B cell (primary cell): Measurements from ENCODE around the gene SART3. TPM values are rescaled to one million over a fixed set of nuclear protein-coding genes. Genes with fewer than 3 reads are reported as not detected.
A peak's percentile ranks its signal among the peaks of the same experiment; 100 is the strongest.

Experiments used
- ATAC-seq: fragments of 200-7000 bp; cut with Tn5 transposase; one replicate; pipeline ENCODE4 v1.10.0; 2021; ENCODE audit warnings: low read depth, mild to moderate bottlenecking, moderate number of reproducible peaks, moderate library complexity
- CTCF ChIA-PET: fragments of 350-600 bp; sonication (Branson Sonifier 250); formaldehyde crosslinking; loops from one replicate; lab custom pipeline; 2021; ENCODE audit warnings: antibody characterized with exemption, inconsistent platforms; lab: Charles Lee
- POLR2A ChIA-PET: fragments of 350-600 bp; sonication (Branson Sonifier 250); formaldehyde crosslinking; loops from one replicate; lab custom pipeline; 2021; ENCODE audit warnings: antibody characterized with exemption; lab: Charles Lee
- DNase-seq: peaks from one replicate; pipeline ENCODE4 v3.0.0; 2013
- H2AFZ ChIP-seq: 2 replicates; pipeline ENCODE4 v1.6.1; 2012; ENCODE audit warnings: mild to moderate bottlenecking, low read depth, low read length; ENCODE audit not compliant: insufficient read depth, poor library complexity, severe bottlenecking
- H3K27ac ChIP-seq, 2 donors: 1 replicate in 1 of 2; 2 replicates in 1 of 2; pipeline ENCODE4 v1.5.1; 2012 to 2013; ENCODE audit warnings: low read length in 2 of 2, mild to moderate bottlenecking in 2 of 2, moderate library complexity in 1 of 2
- H3K27me3 ChIP-seq, 4 experiments: fragments of 200-600 bp in 1 of 4; sonication (generic) in 1 of 4; replicated peaks in 1 of 4; 1 replicate in 2 of 4; 2 replicates in 2 of 4; pipeline versions ENCODE4 v1.6.1 to v1.7.0; 2013 to 2016; ENCODE audit warnings: low read length in 3 of 4, mild to moderate bottlenecking in 2 of 4, mixed read lengths in 1 of 4, moderate library complexity in 1 of 4; ENCODE audit not compliant: insufficient read depth in 4 of 4, control insufficient read depth in 3 of 4; ENCODE audit errors: control extremely low read depth in 1 of 4
- H3K36me3 ChIP-seq, 2 experiments: replicated peaks in 1 of 2; 1 replicate in 1 of 2; 2 replicates in 1 of 2; pipeline versions ENCODE4 v1.6.1 to v1.7.1; 2013; ENCODE audit warnings: low read length in 1 of 2; ENCODE audit not compliant: insufficient read depth in 2 of 2, control insufficient read depth in 1 of 2; ENCODE audit errors: control extremely low read depth in 1 of 2, extremely low read depth in 1 of 2
- H3K4me1 ChIP-seq, 2 donors: fragments of 200-600 bp in 1 of 2; sonication (generic) in 1 of 2; 1 replicate in 1 of 2; 2 replicates in 1 of 2; pipeline versions ENCODE4 v1.5.1 to v1.6.1; 2013 to 2017; ENCODE audit warnings: low read length in 2 of 2; ENCODE audit not compliant: control insufficient read depth in 2 of 2, insufficient read depth in 2 of 2
- H3K4me2 ChIP-seq: replicated peaks from 2 replicates; pipeline ENCODE3; 2012; ENCODE audit warnings: mild to moderate bottlenecking, low read depth, low read length; ENCODE audit not compliant: poor library complexity, severe bottlenecking
- H3K4me3 ChIP-seq, 5 experiments: fragments of 200-600 bp in 1 of 5; sonication (generic) in 1 of 5; 1 replicate in 3 of 5; 2 replicates in 2 of 5; pipeline versions ENCODE4 v1.5.1 to v1.7.0; 2011 to 2016; ENCODE audit warnings: low read length in 4 of 5, mild to moderate bottlenecking in 4 of 5, low read depth in 2 of 5, control low read depth in 1 of 5, moderate library complexity in 1 of 5; ENCODE audit not compliant: insufficient read depth in 1 of 5; ENCODE audit errors: control extremely low read depth in 1 of 5, extremely low read depth in 1 of 5
- H3K79me2 ChIP-seq: fragments of 200-600 bp; sonication (generic); one replicate; pipeline ENCODE4 v1.6.0; 2016; ENCODE audit warnings: low read length; ENCODE audit not compliant: control insufficient read depth, insufficient read depth
- H3K9ac ChIP-seq: fragments of 200-600 bp; sonication (generic); 2 replicates; pipeline ENCODE4 v1.6.1; 2017; ENCODE audit warnings: mild to moderate bottlenecking, low read length, moderate library complexity
- H3K9me3 ChIP-seq, 3 donors: one replicate each; pipeline versions ENCODE4 v1.6.1 to v1.7.1; 2013; ENCODE audit warnings: low read length in 2 of 3; ENCODE audit not compliant: control insufficient read depth in 2 of 3, insufficient read depth in 1 of 3; ENCODE audit errors: control extremely low read depth in 1 of 3
- H4K20me1 ChIP-seq: 2 replicates; pipeline ENCODE4 v1.6.0; 2012; ENCODE audit warnings: mild to moderate bottlenecking, low read length; ENCODE audit not compliant: insufficient read depth, control insufficient read depth, poor library complexity, severe bottlenecking
- H3K27ac Mint-ChIP-seq: one replicate; pipeline ENCODE4 v1.8.0; 2021; ENCODE audit warnings: mixed read lengths
- H3K27me3 Mint-ChIP-seq: one replicate; pipeline ENCODE4 v1.8.0; 2021; ENCODE audit warnings: mixed read lengths
- H3K4me1 Mint-ChIP-seq: one replicate; pipeline ENCODE4 v1.8.0; 2021; ENCODE audit warnings: mixed read lengths
- H3K4me3 Mint-ChIP-seq: one replicate; pipeline ENCODE4 v1.8.0; 2021; ENCODE audit warnings: mixed read lengths
- H3K9me3 Mint-ChIP-seq: one replicate; pipeline ENCODE4 v1.8.0; 2022; ENCODE audit warnings: mixed read lengths; ENCODE audit not compliant: insufficient read depth
- CTCF ChIP-seq: fragments of 200-600 bp; IDR thresholded peaks from one replicate; pipeline ENCODE4 v1.8.0; 2022; ENCODE audit warnings: antibody characterized with exemption, mild to moderate bottlenecking
- EZH2 ChIP-seq: IDR thresholded peaks from 2 replicates; pipeline ENCODE4 v1.6.1; 2012; ENCODE audit warnings: borderline replicate concordance, low read depth, mild to moderate bottlenecking, moderate library complexity, low read length; ENCODE audit not compliant: insufficient read depth, poor library complexity, severe bottlenecking
- WGBS: methylation state at CpG from one replicate; pipeline ENCODE4 v1.1.5; 2013; ENCODE audit warnings: missing lambda C conversion rate; ENCODE audit not compliant: insufficient coverage; 5-methylcytosine and 5-hydroxymethylcytosine counted together
- intact Hi-C: fragments of 100-400 bp; cut with micrococcal nuclease; formaldehyde crosslinking; loops from one replicate; pipeline ENCODE4 v1.10.0; 2022
- polyA plus RNA-seq: library from polyadenylated mRNA; depleted of rRNA; stranded (reverse); fragments of >200 nt; gene quantifications from 2 replicates; pipeline ENCODE4 v1.2.3, GENCODE V29; 2012
- total RNA-seq, 2 donors: library from RNA; stranded (reverse); fragments of 120-200 nt in 1 of 2; gene quantifications; 1 replicate in 1 of 2; 2 replicates in 1 of 2; pipeline versions ENCODE4 v1.2.3 to v1.2.4, GENCODE V29; 2013 to 2022

The SART3 gene
- total and polyA plus RNA-seq, 2 donors (not counting 1 experiment from before 2014, with no cell fraction given), result 24.1 to 131 TPM

- no peak overlapping the region for H3K9ac ChIP-seq
- CTCF ChIA-PET, result no interaction called here
- POLR2A ChIA-PET, result no interaction called here
- ATAC-seq (no peak), DNase-seq (no peak)
- peaks cover 11 to 21% of the 10 kb centered on the region in 2 donors for H3K4me1 ChIP-seq
- WGBS, result 94% methylated on average over 3 of the region's 5 CpGs
- Mint-ChIP-seq H3K27ac (no peak overlapping the region), H3K9me3 (no peaks in the 10 kb centered on the region), H3K27me3 (no peaks in the 10 kb centered on the region), H3K4me3 (no peak overlapping the region), H3K4me1 (peaks cover 65% of the 10 kb centered on the region)
- intact Hi-C loops, result no loop called here
- peaks cover 9 to 26% of the 10 kb centered on the region in 2 experiments for H3K36me3 ChIP-seq
- no peak overlapping the region for H2AFZ ChIP-seq
- H3K27ac ChIP-seq, result no peak overlapping the region
- H3K4me3 ChIP-seq, result no peak overlapping the region
- no peaks in the 10 kb centered on the region for H3K27me3 ChIP-seq
- no peak for TF ChIP-seq CTCF
- TF ChIP-seq EZH2, result no peak
- H3K79me2 ChIP-seq, result peaks cover 98% of the 10 kb centered on the region
- peaks cover 59% of the 10 kb centered on the region for H4K20me1 ChIP-seq
- H3K4me2 ChIP-seq, result no peak overlapping the region
- H3K9me3 ChIP-seq, result no peaks in the 10 kb centered on the region
Measured at GRCh38 chr12:108553799-108554198, 7.2 kb downstream of the SART3 start.

GRCh38 chr12:108551535-108551934, 9.4 kb downstream of the SART3 start:
- TF ChIP-seq CTCF (no peak), EZH2 (no peak)
- Mint-ChIP-seq H3K27ac (peak overlapping the region; percentile 5), H3K27me3 (no peaks in the 10 kb centered on the region), H3K4me1 (peaks cover 54% of the 10 kb centered on the region), H3K4me3 (peak overlapping the region; percentile 12), H3K9me3 (no peaks in the 10 kb centered on the region)
- no peaks in the 10 kb centered on the region for H3K27me3 ChIP-seq
- H3K4me3 ChIP-seq, result no peak overlapping the region
- peaks cover 97% of the 10 kb centered on the region for H3K79me2 ChIP-seq
- peaks cover 2 to 11% of the 10 kb centered on the region in 2 donors for H3K4me1 ChIP-seq
- H4K20me1 ChIP-seq, result peaks cover 52% of the 10 kb centered on the region
- ATAC-seq, result no peak
- peak overlapping the region; percentile 26 for H3K4me2 ChIP-seq
- H3K9ac ChIP-seq, result no peak overlapping the region
- peaks cover 9 to 37% of the 10 kb centered on the region in 2 experiments for H3K36me3 ChIP-seq
- no peak overlapping the region for H2AFZ ChIP-seq
- no peak for DNase-seq
- CTCF ChIA-PET, result no interaction called here
- POLR2A ChIA-PET, result no interaction called here
- intact Hi-C loops, result no loop called here
- WGBS, result 77% methylated on average over 4 of the region's 5 CpGs
- peak overlapping the region in 1 of 2 donors; percentile 40 for H3K27ac ChIP-seq
- no peaks in the 10 kb centered on the region for H3K9me3 ChIP-seq
